Ishikawa (cell line): ENCODE measurements around the gene DDAH1.

Experiments used
- CEBPB ChIP-seq: IDR thresholded peaks from 2 replicates; pipeline ENCODE4 v1.6.1; 2012
- CREB1 ChIP-seq: IDR thresholded peaks from 2 replicates; pipeline ENCODE4 v1.6.1; 2012; ENCODE audit warnings: low read depth
- EGR1 ChIP-seq: IDR thresholded peaks from 2 replicates; pipeline ENCODE4 v1.6.1; 2012
- EP300 ChIP-seq: IDR thresholded peaks from 2 replicates; pipeline ENCODE4 v1.6.1; 2012; ENCODE audit warnings: borderline replicate concordance
- MAX ChIP-seq: IDR thresholded peaks from 2 replicates; pipeline ENCODE4 v1.6.1; 2012
- NFIC ChIP-seq: IDR thresholded peaks from 2 replicates; pipeline ENCODE4 v1.6.1; 2012
- RAD21 ChIP-seq: IDR thresholded peaks from 2 replicates; pipeline ENCODE4 v1.6.1; 2012; ENCODE audit warnings: low read depth
- REST ChIP-seq: IDR thresholded peaks from 2 replicates; pipeline ENCODE4 v1.6.1; 2012; ENCODE audit warnings: low read depth, mild to moderate bottlenecking
- TAF1 ChIP-seq: IDR thresholded peaks from 2 replicates; pipeline ENCODE4 v1.6.1; 2012; ENCODE audit warnings: low read depth, mild to moderate bottlenecking
- TCF12 ChIP-seq: IDR thresholded peaks from 2 replicates; pipeline ENCODE4 v1.6.1; 2012; ENCODE audit warnings: low read depth
- YY1 ChIP-seq: IDR thresholded peaks from 2 replicates; pipeline ENCODE4 v1.6.1; 2012; ENCODE audit warnings: low read depth

- TF ChIP-seq EP300 (peak; percentile 17; the same call in 1 of the 2 replicates), TCF12 (no peak), REST (no peak), EGR1 (no peak), MAX (no peak), TAF1 (no peak), NFIC (no peak), YY1 (no peak), RAD21 (no peak), CEBPB (no peak), CREB1 (no peak)
Observed at GRCh38 chr1:85320371-85321131, 144.4 kb downstream of the DDAH1 start.
